ENCODE measurements around the gene RASGRP4.
"Not testable (repeated sequence)": the region's sequence is repeated elsewhere in the genome, so short reads cannot be mapped to it uniquely, and the experiment has no call there.

RASGRP4 gene

GRCh38 chr19:38412961-38413360, 13.1 kb downstream of the RASGRP4 start:
- DNase-seq, result no peak

GRCh38 chr19:38412491-38412890, 13.5 kb downstream of the RASGRP4 start:
- no peak for DNase-seq

GRCh38 chr19:38411898-38412297, 14.1 kb downstream of the RASGRP4 start:
- DNase-seq, result not testable (repeated sequence)

- no peak for DNase-seq
These were observed 14.8 kb downstream of the RASGRP4 start for GRCh38 chr19:38411041-38411712.

GRCh38 chr19:38410407-38410806, 15.6 kb downstream of the RASGRP4 start:
- DNase-seq, result not testable (repeated sequence)

- no peak for DNase-seq
These were observed 16.3 kb downstream of the RASGRP4 start for GRCh38 chr19:38409631-38410133.

GRCh38 chr19:38405276-38405675, 20.7 kb downstream of the RASGRP4 start:
- no peak for DNase-seq

GRCh38 chr19:38404858-38405257, 21.2 kb downstream of the RASGRP4 start:
- no peak for DNase-seq

- DNase-seq, result peak; percentile 92
These were observed 22.9 kb downstream of the RASGRP4 start, which contains the start of gene FAM98C for GRCh38 chr19:38402967-38403674. Gene FAM98C, plus strand, starts transcription at chr19:38403093. Its CDS starts 61 bp downstream, at chr19:38403154.

- no peak for DNase-seq
These were observed 23.4 kb downstream of the RASGRP4 start for GRCh38 chr19:38402623-38402966.

GRCh38 chr19:38401148-38401547, 24.9 kb downstream of the RASGRP4 start:
- DNase-seq, result no peak

GRCh38 chr19:38400361-38400760, 25.7 kb downstream of the RASGRP4 start:
- no peak for DNase-seq

GRCh38 chr19:38399537-38399936, 26.5 kb downstream of the RASGRP4 start:
- DNase-seq, result no peak

- no peak for DNase-seq
These were observed 26.9 kb downstream of the RASGRP4 start for GRCh38 chr19:38399081-38399480.

- DNase-seq, result no peak
These were observed 30.5 kb downstream of the RASGRP4 start for GRCh38 chr19:38395381-38396114.

- no peak for DNase-seq
These were observed 31.5 kb downstream of the RASGRP4 start for GRCh38 chr19:38394488-38394887.

GRCh38 chr19:38392707-38393308, 33.2 kb downstream of the RASGRP4 start:
- DNase-seq, result no peak

GRCh38 chr19:38391911-38392464, 34.0 kb downstream of the RASGRP4 start:
- DNase-seq, result no peak

GRCh38 chr19:38389957-38390924, 35.8 kb downstream of the RASGRP4 start:
- no peak for DNase-seq

- DNase-seq, result no peak
These were observed 36.7 kb downstream of the RASGRP4 start for GRCh38 chr19:38389101-38389925.
